ENCODE results near the gene AKR1C8. TPM values are rescaled to one million over a fixed set of nuclear protein-coding genes. Genes with fewer than 3 reads are reported as not detected.
"Not testable (repeated sequence)": the region's sequence is repeated elsewhere in the genome, so short reads cannot be mapped to it uniquely, and the experiment has no call there.

AKR1C8 gene
- polyA plus RNA-seq, 1 of the 3 experiments (the other 2 are of a cell fraction): not detected

DNA sequence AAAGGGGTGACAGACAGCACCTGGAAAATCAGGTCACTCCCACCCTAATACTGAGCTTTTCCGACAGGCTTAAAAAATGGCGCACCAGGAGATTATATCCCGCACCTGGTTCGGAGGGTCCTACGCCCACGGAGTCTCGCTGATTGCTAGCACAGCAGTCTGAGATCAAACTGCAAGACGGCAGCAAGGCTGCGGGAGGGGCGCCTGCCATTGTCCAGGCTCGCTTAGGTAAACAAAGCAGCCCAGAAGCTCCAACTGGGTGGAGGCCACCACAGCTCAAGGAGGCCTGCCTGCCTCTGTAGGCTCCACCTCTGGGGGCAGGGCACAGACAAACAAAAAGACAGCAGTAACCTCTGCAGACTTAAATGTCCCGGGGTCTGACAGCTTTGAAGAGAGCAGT, 75.1 kb downstream of the AKR1C8 start:
- DNase-seq; POLR2A ChIA-PET; H3K9me3 ChIP-seq; H3F3A ChIP-seq (replicated peaks; ENCODE audit: insufficient read depth); H3K9ac ChIP-seq; H3K4me1 ChIP-seq (ENCODE audit: control insufficient read depth in 1 of 2, insufficient read depth in 2 of 2, low read depth in 1 of 2, low read length in 1 of 2); H3K27ac ChIP-seq (ENCODE audit: low read depth in 2 of 2, low read length in 1 of 2); H3K36me3 ChIP-seq (replicated peaks in 1 of 2; ENCODE audit: control insufficient read depth in 1 of 2, insufficient read depth in 2 of 2, low read length in 1 of 2); H3K27me3 ChIP-seq (ENCODE audit: insufficient read depth); H4K20me1 ChIP-seq (ENCODE audit: insufficient read depth); H3K79me2 ChIP-seq (ENCODE audit: insufficient read depth); H3K9me2 ChIP-seq; H3K4me3 ChIP-seq (ENCODE audit: low read depth in 2 of 2, low read length in 1 of 2); H3K4me2 ChIP-seq; H2AFZ ChIP-seq (ENCODE audit: low read depth); CTCF ChIA-PET: not testable (repeated sequence)
- 0% methylated on average over 1 of the region's 12 CpGs for WGBS (ENCODE audit: low lambda C conversion rate)

DNA sequence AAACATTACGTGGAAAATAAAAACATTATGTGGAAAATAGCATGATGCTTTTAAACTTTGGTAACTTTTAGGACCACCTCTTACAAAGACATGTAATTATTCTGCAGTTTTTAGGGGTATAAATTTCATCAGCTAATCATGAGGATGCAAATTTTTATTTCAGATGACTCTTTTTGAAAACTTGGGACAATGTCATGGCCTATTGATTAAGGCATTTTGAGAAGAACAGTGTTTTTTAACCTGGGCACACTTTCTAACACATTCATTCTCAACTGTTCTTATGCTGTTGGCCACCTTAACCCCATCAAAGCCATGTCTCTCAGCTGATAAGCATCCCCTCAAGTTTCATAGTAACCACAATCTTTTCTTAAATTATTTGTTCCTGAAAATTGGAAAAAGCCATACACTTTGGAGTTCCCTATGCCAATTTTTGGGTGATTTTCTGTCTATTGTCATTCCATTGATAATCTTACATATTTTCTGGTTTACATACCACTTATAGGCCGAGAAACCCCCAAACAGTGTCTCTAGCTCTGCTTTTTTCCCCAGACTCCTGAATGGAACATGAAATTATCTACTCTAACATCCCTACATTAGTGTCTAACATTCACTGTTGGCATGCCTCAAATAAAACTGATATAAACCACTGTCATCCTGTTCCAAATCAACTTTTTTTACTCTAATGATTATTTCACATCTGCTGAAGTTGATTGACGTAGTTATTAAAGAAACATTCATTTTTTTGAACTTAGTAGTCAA, 76.1 kb downstream of the AKR1C8 start:
- Histone ChIP-seq H3K9me2 (no peaks in the 10 kb centered on the region), H4K20me1 (ENCODE audit: insufficient read depth) (no peaks in the 10 kb centered on the region), H2AFZ (ENCODE audit: low read depth) (no peak overlapping the region), H3K4me3 (ENCODE audit: low read depth in 2 of 2, low read length in 1 of 2) (no peak overlapping the region), H3K4me1 (ENCODE audit: control insufficient read depth in 1 of 2, insufficient read depth in 2 of 2, low read depth in 1 of 2, low read length in 1 of 2) (no peaks in the 10 kb centered on the region), H3K4me2 (no peak overlapping the region), H3K27me3 (ENCODE audit: insufficient read depth) (no peaks in the 10 kb centered on the region), H3F3A (replicated peaks; ENCODE audit: insufficient read depth) (no peaks in the 10 kb centered on the region), H3K9me3 (no peaks in the 10 kb centered on the region), H3K9ac (no peak overlapping the region), H3K36me3 (replicated peaks in 1 of 2; ENCODE audit: control insufficient read depth in 1 of 2, insufficient read depth in 2 of 2, low read length in 1 of 2) (no peaks in the 10 kb centered on the region), H3K27ac (ENCODE audit: low read depth in 2 of 2, low read length in 1 of 2) (no peak overlapping the region), H3K79me2 (ENCODE audit: insufficient read depth) (no peaks in the 10 kb centered on the region)
- TF ChIP-seq MEF2A (IDR thresholded peaks at IDR 0.05; ENCODE audit: borderline replicate concordance, low read depth) (no peak), NFIC (IDR thresholded peaks at IDR 0.05; ENCODE audit: borderline replicate concordance) (no peak), NRF1 (IDR thresholded peaks at IDR 0.05; ENCODE audit: low read depth, low read length) (no peak), RCOR1 (IDR thresholded peaks at IDR 0.05; ENCODE audit: low read length) (no peak), YY1 (IDR thresholded peaks at IDR 0.05; ENCODE audit: low read depth) (no peak), EP300 (IDR thresholded peaks at IDR 0.05; ENCODE audit: borderline replicate concordance in 1 of 2, low read depth in 1 of 2, low read length in 1 of 2) (no peak), GATA2 (CRISPR knock-in tag; IDR thresholded peaks at IDR 0.05) (no peak), RFX5 (IDR thresholded peaks at IDR 0.05; ENCODE audit: low read length) (no peak), POLR2AphosphoS5 (IDR thresholded peaks at IDR 0.05; ENCODE audit: low read depth, low read length) (no peak), ELF1 (IDR thresholded peaks at IDR 0.05) (no peak), CHD2 (IDR thresholded peaks at IDR 0.05; ENCODE audit: low read length, partially characterized antibody) (no peak), FOXJ3 (CRISPR knock-in tag; IDR thresholded peaks at IDR 0.05) (no peak), EZH2phosphoT487 (IDR thresholded peaks at IDR 0.05; ENCODE audit: borderline replicate concordance, low read depth) (no peak), FOXM1 (IDR thresholded peaks at IDR 0.05; ENCODE audit: low read depth) (no peak), SIN3A (IDR thresholded peaks at IDR 0.05; ENCODE audit: borderline replicate concordance, low read depth, low read length) (no peak), TEAD4 (IDR thresholded peaks at IDR 0.05; ENCODE audit: borderline replicate concordance, insufficient read depth) (no peak)
- TF ChIP-seq, protein P1, sequence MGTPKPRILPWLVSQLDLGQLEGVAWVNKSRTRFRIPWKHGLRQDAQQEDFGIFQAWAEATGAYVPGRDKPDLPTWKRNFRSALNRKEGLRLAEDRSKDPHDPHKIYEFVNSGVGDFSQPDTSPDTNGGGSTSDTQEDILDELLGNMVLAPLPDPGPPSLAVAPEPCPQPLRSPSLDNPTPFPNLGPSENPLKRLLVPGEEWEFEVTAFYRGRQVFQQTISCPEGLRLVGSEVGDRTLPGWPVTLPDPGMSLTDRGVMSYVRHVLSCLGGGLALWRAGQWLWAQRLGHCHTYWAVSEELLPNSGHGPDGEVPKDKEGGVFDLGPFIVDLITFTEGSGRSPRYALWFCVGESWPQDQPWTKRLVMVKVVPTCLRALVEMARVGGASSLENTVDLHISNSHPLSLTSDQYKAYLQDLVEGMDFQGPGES (IDR thresholded peaks at IDR 0.05; ENCODE audit: low read depth, low read length): no peak
- TF ChIP-seq, protein P2, sequence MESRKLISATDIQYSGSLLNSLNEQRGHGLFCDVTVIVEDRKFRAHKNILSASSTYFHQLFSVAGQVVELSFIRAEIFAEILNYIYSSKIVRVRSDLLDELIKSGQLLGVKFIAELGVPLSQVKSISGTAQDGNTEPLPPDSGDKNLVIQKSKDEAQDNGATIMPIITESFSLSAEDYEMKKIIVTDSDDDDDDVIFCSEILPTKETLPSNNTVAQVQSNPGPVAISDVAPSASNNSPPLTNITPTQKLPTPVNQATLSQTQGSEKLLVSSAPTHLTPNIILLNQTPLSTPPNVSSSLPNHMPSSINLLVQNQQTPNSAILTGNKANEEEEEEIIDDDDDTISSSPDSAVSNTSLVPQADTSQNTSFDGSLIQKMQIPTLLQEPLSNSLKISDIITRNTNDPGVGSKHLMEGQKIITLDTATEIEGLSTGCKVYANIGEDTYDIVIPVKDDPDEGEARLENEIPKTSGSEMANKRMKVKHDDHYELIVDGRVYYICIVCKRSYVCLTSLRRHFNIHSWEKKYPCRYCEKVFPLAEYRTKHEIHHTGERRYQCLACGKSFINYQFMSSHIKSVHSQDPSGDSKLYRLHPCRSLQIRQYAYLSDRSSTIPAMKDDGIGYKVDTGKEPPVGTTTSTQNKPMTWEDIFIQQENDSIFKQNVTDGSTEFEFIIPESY (IDR thresholded peaks at IDR 0.05; ENCODE audit: borderline replicate concordance, low read depth): no peak
- TF ChIP-seq, protein P3, sequence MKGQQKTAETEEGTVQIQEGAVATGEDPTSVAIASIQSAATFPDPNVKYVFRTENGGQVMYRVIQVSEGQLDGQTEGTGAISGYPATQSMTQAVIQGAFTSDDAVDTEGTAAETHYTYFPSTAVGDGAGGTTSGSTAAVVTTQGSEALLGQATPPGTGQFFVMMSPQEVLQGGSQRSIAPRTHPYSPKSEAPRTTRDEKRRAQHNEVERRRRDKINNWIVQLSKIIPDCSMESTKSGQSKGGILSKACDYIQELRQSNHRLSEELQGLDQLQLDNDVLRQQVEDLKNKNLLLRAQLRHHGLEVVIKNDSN (IDR thresholded peaks at IDR 0.05; ENCODE audit: borderline replicate concordance, low read depth): no peak
- TF ChIP-seq, protein P4, sequence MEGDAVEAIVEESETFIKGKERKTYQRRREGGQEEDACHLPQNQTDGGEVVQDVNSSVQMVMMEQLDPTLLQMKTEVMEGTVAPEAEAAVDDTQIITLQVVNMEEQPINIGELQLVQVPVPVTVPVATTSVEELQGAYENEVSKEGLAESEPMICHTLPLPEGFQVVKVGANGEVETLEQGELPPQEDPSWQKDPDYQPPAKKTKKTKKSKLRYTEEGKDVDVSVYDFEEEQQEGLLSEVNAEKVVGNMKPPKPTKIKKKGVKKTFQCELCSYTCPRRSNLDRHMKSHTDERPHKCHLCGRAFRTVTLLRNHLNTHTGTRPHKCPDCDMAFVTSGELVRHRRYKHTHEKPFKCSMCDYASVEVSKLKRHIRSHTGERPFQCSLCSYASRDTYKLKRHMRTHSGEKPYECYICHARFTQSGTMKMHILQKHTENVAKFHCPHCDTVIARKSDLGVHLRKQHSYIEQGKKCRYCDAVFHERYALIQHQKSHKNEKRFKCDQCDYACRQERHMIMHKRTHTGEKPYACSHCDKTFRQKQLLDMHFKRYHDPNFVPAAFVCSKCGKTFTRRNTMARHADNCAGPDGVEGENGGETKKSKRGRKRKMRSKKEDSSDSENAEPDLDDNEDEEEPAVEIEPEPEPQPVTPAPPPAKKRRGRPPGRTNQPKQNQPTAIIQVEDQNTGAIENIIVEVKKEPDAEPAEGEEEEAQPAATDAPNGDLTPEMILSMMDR (IDR thresholded peaks at IDR 0.05): no peak
- no peak for DNase-seq
- POLR2A ChIA-PET: no interaction called here
- CTCF ChIA-PET: interaction anchor here (0.8 kb wide), 1 partner anchor 14 kb away, joined by 4 read pairs; the partner anchor contains the start of gene AKR1C3
- WGBS (ENCODE audit: low lambda C conversion rate): 10% methylated on average over 3 of the region's 3 CpGs
